Limb (tissue), 2 donors: ENCODE data around the gene TCEAL4.
A peak's percentile ranks its signal among the peaks of the same experiment; 100 is the strongest.

Source experiments
- DNase-seq, 2 donors: peaks; one replicate each; pipeline ENCODE4 v3.0.0-alpha.2; 2016; ENCODE audit errors: extremely low spot score in 2 of 2

Gene TCEAL4

GRCh38 chrX:103585411-103586313 is at the start of gene TCEAL4:
Gene TCEAL4, plus strand, starts transcription at chrX:103585515. Its CDS starts 1,161 bp downstream, at chrX:103586676.
- peak in 1 of 2 donors; percentile 73 for DNase-seq

DNA sequence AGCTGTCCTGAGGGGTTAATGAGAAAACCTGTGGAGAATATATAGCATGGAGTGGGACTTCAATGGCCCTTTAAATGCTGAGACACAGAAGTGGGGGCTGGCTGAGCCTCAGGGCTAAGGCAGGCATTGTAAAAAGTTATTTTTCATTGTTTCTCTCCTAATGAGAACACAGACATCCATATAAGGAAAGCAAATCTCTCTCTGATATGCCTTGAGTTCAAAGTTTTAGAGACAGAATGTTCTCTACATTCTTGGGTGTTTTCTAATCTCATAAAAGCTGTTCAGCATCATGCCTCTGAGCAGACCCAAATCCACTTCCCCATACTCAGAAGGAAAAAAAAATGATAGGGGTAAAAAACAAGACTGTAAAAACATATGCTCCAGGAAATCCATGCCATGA is 49.2 kb upstream of the TCEAL4 start:
- DNase-seq: no peak

GRCh38 chrX:103536732-103537131 is 48.6 kb upstream of the TCEAL4 start:
- DNase-seq: no peak

- DNase-seq: no peak
Observed at GRCh38 chrX:103537871-103538387, 47.4 kb upstream of the TCEAL4 start.

- no peak for DNase-seq
Observed at GRCh38 chrX:103538728-103539127, 46.6 kb upstream of the TCEAL4 start.

DNA sequence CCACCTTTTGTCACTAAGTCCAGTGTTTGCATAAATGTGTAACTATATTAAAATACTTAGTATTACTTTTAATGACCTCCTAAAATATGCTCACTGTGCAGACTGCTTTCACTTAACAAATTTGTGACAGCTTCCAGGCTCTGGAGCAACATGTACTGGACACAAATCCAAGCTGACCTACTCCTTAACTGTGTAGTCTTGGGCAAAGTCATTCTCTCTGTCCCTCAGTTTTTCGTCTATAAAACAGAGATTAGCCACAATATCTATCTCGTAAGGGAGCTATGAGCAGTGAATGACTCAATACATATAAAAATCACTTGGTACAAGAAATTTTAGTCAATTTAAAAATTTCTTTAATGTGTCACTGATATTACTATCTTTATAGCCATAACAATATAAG is 45.6 kb upstream of the TCEAL4 start:
- no peak for DNase-seq

- DNase-seq: no peak
Observed at GRCh38 chrX:103540145-103540544, 45.2 kb upstream of the TCEAL4 start.

GRCh38 chrX:103549916-103550315 is 35.4 kb upstream of the TCEAL4 start:
- no peak for DNase-seq

DNA sequence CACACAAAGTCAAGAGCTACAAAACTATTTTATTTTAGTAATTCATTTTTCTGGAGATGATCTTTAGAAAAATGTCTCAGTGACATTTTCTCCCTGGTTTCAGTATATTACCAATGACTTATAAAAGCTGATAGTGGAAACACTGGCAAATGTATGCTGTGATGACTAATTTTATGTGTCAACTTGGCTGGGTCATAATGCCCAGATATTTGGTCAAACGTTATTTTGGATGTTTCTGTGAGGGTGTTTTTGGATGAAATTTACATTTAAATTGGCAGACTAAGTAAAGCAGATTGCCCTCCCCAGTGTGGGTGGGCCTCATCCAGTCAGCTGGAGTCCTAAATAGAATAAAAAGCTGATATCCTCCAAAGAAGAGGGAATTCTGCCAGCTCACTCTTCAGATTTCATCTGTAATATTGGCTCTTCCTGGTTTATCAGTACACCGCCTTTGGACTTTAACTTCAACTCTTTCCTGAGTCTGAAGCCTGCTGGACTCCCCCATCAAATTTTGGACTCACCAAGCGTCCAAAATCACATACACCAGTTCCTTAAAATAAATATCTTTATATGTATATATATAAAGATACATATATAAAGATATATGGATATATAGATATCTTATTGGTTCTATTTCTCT is 34.8 kb upstream of the TCEAL4 start:
- no peak for DNase-seq

DNA sequence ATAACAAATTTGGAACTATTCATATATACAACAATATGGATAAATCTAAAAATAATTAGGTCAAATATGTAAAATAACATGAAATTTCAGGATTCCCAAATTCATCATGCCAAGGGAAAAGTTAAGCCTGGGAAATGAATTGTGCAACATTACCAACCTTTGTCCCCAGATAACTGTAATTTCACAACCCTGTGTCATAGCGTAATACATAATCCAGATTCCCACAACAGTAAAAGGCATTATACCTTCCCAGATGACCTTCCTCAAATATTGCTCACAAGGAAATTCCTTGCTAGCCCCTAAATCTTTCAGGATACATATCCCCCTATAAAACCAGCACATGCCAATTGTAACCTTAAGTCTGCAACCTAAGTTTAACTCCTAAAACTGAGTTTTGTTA is 33.1 kb upstream of the TCEAL4 start:
- DNase-seq: no peak

- DNase-seq: peak; percentile 56 to 82
Observed at GRCh38 chrX:103554687-103555424, 30.5 kb upstream of the TCEAL4 start.

GRCh38 chrX:103556963-103557612 is 28.2 kb upstream of the TCEAL4 start:
- no peak for DNase-seq

DNA sequence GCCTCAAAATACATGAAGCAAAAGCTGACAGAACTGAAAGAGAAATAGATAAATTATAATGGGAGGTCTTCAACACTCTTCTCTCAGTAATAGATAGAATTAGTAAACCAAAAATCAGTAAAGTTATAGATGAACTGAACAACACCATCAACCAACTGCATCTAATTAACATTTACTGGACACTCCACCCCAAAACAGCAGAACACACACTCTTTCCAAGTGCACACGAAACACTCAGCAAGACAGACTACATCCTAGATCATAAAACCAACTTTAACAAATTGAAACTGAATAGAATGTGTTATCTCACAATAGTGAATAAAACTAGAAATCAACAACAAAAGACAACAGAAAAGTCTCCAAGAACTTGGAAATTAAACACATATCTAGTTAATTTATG is 25.1 kb upstream of the TCEAL4 start:
- DNase-seq: no peak

- DNase-seq: no peak
Observed at GRCh38 chrX:103562801-103563200, 22.5 kb upstream of the TCEAL4 start.

GRCh38 chrX:103565197-103565596 is 20.1 kb upstream of the TCEAL4 start:
- DNase-seq: no peak

DNA sequence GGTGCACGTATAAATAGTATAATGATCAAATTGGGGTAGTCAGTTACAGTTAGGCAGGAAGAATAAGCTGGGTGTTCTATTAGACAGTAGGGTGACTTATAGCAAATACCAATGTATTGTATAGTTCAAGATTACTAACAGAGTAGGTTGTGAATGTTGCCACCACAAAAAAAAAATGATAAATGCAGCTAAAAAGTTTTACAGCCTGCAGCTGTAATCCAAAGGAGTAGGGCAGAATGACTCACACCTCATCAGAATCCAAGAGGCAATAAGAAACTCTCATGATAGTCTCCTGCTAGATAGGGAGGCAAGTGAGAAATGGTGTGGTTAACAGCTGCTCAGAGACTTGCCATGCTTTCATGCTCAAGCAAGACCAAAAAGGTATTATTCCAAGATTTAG is 19.6 kb upstream of the TCEAL4 start:
- DNase-seq: no peak

- no peak for DNase-seq
Observed at GRCh38 chrX:103571121-103571520, 14.2 kb upstream of the TCEAL4 start.

GRCh38 chrX:103571726-103572125 is 13.6 kb upstream of the TCEAL4 start:
- no peak for DNase-seq

- no peak for DNase-seq
Observed at GRCh38 chrX:103573202-103573601, 12.1 kb upstream of the TCEAL4 start.

- no peak for DNase-seq
Observed at GRCh38 chrX:103584596-103584995, 719 bp upstream of the TCEAL4 start.

DNA sequence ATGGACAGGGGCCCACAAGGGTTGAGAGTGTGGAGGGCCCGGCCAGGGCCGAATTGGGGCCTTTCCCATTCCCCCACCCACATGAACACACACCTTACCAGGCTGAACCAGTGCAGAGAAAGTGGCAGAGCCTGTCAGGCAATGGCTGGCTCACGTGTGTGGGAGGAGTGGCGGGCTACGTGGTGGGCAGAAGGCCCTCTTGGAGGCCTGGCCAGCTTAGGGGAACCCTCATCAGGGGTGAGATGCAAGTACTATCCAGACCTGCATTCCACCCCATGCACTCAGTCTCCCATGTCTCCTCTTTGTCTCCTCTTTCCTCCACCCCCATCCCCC is 965 bp downstream of the TCEAL4 start:
- no peak for DNase-seq

DNA sequence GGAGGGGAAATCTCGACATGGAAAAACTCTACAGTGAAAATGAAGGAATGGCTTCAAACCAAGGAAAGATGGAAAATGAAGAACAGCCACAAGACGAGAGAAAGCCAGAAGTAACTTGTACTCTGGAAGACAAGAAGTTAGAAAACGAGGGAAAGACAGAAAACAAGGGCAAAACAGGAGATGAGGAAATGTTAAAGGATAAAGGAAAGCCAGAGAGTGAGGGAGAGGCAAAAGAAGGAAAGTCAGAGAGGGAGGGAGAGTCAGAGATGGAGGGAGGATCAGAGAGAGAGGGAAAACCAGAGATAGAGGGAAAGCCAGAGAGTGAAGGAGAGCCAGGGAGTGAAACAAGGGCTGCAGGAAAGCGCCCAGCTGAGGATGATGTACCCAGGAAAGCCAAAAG is 1.3 kb downstream of the TCEAL4 start:
- no peak for DNase-seq
